Astrocyte (in vitro differentiated cells and primary cell): ENCODE results near the gene ZNF415.

Experiments used
- CTCF ChIP-seq: IDR thresholded peaks from 2 replicates; pipeline ENCODE4 v1.5.1; 2011; ENCODE audit warnings: low read depth, mild to moderate bottlenecking, inconsistent platforms, low read length, moderate library complexity; ENCODE audit not compliant: insufficient read depth
- EZH2 ChIP-seq: IDR thresholded peaks from 2 replicates; pipeline ENCODE4 v1.6.1; 2012; ENCODE audit warnings: mild to moderate bottlenecking, low read length, inconsistent platforms; ENCODE audit not compliant: insufficient read depth

- TF ChIP-seq CTCF = no peak
- TF ChIP-seq EZH2 = no peak
Measured at GRCh38 chr19:53103234-53104203, 29.2 kb downstream of the ZNF415 start, which contains the start of gene ZNF160.
